GM18505 (cell line): ENCODE results near the gene SMARCA4.
"Not testable (repeated sequence)": the region's sequence is repeated elsewhere in the genome, so short reads cannot be mapped to it uniquely, and the experiment has no call there.

ENCODE experiments used
- ATAC-seq: cut with Tn5 transposase; IDR thresholded peaks from one replicate; pipeline ENCODE4 v1.9.1; 2021; ENCODE audit not compliant: unreplicated experiment
- POLR2A ChIP-seq: IDR thresholded peaks from 4 replicates; pipeline ENCODE4 v1.6.1; 2011; ENCODE audit warnings: borderline replicate concordance; ENCODE audit not compliant: insufficient read depth, insufficient read length; ENCODE audit errors: extremely low read depth

Gene SMARCA4

DNA sequence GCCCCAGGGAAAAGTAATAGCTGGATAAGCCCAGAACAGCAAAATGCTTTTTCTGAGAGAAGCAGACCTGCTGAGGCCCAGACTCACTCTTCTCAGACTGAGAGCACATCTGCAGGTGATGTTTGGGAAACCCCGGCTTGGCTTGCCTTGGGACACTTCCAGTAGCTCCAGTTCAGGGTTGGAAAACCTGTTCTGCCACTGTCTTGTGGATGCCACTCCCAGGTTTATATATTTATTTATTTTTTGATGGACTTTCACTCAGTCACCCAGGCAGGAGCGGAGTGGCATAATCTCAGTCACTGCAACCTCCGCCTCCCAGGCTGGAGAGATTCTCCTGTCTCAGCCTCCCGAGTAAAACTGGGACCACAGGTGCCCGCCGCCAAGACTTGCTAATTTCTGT lies 8.0 kb upstream of the SMARCA4 start:
- no peak for ATAC-seq
- no peak for TF ChIP-seq POLR2A

DNA sequence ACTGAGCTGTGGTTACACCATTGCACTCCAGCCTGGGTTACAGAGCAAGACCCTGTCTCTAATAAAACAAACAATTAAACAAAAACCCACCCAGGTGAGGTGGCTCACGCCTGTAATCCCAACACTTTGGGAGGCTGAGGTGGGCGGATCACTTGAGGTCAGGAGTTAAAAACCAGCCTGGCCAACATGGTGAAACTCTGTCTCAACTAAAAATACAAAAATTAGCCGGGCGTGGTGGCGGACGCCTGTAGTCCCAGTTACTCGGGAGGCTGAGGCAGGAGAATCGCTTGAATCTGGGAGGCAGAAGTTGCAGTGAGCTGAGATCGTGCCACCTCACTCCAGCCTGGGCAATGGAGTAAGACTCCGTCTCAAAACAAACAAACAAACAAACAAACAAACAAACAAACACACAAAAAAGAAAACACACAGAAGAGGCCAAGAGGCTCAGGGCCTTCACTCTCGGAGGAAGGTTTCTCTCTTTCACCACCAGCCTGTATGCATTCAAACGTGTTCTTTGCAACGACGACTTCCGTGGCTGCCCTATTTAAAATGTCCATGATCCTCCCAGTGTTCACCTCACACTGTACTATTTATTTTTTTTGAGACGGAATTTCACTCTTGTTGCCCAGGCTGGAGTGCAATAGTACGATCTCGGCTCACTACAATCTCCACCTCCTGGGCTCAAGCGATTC lies 1.4 kb upstream of the SMARCA4 start:
- not testable (repeated sequence) for ATAC-seq

DNA sequence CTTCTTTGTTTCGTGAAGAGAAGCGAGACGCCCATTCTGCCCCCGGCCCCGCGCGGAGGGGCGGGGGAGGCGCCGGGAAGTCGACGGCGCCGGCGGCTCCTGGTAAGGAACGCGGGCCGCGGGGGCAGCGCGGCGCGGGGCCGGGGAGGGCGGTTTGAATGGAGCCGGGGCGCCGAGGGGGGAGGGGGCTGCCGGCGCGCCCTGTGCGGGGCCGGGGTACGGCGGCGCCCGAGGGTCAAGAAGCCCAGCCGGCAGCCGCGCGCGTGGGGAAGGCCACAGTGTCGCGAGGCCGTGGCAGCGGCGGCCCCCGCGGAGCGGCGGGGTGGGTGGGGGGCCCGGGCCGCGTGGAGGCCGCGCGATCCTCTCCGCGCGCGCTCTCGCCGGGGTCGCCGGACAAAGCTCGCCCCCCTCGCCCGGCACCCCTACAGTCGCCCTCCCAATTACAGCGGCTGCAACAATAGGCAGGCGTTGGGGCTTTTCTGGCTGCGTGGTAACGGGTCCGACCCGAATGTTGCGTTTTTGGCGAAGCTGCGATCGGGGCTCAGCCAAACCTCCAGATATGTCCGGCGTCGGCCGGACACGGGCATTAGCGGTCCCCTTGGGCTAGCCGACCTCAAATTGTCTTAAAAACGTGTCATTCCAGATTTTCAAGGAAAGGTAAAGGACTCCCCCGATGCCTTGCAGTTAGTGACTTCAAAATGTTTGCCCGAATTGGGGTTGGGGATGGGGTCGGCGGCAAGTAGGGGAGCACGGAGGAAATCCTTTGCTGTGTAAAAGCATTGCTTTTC lies 437 bp downstream of the SMARCA4 start:
- no peak for TF ChIP-seq POLR2A
- peak; percentile 43 for ATAC-seq

DNA sequence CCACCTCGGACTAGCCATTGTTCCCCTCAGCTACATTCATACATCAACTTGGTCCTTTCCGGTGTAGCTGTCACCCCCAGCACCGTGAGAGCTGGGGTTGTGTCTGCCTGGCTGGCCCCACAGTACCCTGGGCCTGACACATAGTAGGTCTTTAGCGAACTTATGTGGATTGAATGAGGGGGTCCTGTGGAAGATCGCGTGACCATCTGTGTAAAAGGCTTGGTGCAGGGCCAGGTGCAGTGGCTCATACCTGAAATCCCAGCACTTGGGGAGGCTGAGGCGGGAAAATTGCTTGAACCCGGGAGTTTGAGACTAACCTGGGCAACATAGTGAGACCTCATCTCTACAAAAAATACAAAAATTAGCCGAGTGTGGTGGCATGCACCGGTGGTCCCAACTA lies 2.0 kb downstream of the SMARCA4 start:
- TF ChIP-seq POLR2A = no peak
- no peak for ATAC-seq

DNA sequence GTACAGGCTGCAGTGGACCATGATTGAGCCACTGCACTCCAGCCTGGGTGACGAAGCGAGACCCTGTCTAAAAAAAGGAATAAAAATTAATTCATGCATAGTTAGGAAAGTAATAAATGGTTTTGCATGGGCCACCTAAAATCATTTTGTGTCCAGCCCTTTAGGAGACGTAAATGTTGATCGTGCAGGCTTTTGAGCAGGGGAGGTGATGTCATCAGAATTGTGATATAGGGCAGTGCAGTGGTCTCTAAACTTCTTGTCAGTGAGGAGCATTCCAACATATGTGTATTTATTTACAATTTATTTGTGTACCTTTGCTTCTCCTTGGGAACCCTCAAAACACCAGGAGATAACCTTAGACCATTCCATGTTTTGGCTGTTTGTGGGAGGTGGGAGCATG lies 3.0 kb downstream of the SMARCA4 start:
- ATAC-seq = no peak
- no peak for TF ChIP-seq POLR2A

DNA sequence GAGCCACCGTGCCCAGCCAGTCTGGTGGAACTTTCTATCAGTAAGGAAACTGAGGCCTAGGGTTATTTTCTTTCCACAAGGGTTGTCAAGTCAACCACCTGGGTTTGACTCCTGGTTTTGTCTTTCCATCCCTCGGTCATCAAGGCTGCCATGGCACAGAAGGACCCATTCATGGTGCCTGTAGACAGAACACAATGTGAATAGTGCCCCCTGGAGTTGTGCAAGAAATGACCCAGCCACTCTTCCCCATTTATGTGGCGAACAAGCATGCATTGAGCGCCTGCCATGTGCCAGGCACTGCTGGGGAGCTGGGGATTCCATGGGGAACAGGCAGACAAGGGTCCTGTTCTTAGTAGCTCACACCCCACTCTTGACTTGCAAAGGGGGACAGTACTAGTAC lies 4.1 kb downstream of the SMARCA4 start:
- no peak for ATAC-seq
- TF ChIP-seq POLR2A = no peak

DNA sequence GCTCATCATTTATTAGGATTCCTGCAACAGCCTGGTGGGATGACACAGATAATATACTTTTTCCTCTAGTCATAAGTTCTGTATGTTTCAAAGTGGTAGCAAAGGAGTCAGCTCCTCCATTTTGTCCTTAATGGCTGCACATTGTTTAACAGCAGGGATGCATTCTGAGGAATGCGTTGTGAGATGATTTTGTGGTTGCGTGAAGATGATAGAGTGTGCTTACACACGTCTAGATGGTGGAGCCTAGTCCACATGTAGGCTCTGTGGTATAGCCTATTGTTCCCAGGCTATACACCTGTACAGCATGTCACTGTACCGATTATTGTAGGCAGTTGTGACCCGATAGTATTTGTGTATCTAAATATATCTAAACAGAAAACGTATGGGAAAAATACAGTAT lies 4.6 kb downstream of the SMARCA4 start:
- no peak for ATAC-seq

DNA sequence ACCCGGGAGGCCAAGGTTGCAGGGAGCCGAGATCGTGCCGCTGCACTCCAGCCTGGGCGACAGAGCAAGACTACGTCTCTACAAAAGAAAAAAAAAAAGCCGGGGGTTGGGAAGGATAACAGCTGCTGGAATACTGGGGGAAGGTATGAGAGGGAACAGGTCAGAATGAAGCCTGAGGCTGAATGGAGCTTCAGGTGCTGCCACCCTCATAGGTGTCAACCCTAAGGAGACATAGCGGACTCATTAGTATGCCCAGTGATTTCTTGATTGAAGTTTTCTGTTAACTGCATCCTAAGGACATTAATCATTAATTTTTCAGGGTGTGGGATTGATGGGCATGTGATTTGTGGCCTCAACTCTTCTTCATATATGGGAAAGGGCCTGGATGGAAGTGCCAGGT lies 6.0 kb downstream of the SMARCA4 start:
- ATAC-seq = no peak

More for the DNA sequence above, 4.6 kb downstream of the SMARCA4 start:
- TF ChIP-seq POLR2A = no peak

DNA sequence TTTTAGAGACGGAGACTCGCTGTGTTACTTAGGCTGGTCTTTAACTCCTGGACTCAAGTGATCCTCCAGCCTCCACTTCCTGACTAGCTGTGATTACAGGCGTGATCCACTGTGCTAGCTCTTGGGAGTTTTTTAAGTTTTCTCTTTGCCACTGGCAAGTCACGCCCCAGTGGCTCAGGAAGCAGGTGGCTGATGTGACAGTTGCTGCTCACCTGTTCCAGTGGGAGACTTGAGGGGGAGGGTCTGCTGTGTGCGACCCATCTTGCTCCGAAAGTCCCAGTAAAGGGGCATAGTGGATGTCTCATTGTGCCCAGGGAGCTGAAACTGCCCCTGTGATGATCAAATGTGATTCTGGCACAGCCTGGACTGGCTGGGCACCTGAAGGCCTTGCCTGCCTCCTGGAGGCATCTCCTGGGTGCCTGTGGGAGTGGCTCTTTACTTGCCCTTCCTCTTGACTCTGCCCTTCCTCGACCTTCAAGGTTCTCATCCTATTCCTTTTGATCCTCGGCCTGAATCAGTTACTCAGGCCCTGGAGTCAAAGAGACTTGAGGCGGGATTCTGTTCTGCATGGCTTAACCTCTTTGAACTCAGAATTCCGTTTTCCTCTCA lies 7.8 kb downstream of the SMARCA4 start:
- TF ChIP-seq POLR2A = no peak
- no peak for ATAC-seq

More for the DNA sequence above, 6.0 kb downstream of the SMARCA4 start:
- TF ChIP-seq POLR2A = no peak

DNA sequence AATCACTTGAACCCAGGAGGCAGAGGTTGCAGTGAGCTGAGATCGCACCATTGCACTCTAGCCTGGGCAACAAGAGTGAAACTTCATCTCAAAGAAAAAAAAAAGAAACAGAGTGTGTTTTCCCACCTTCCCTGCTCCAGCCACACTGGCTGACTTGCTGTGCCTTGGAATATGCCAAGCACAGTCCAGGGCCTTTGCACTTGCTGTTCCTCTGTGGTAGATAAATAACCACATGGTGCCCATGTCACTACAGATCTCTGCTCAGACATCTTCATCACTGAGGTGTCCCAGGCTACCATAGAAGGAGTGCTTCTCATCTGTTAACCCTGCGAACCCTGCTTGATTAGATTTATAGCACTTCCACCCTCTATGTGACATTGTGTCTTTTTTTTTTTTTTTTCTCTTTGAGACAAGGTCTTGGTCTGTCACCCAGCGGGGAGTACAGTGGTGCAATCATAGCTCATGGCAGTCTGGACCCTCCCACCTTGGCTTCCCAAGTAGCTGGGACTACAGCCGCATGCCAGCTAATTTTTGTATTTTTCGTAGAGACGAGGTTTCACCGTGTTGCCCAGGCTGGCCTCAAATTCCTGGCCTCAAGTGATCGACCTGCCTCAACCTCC lies 10.4 kb downstream of the SMARCA4 start:
- TF ChIP-seq POLR2A = no peak
- no peak for ATAC-seq

DNA sequence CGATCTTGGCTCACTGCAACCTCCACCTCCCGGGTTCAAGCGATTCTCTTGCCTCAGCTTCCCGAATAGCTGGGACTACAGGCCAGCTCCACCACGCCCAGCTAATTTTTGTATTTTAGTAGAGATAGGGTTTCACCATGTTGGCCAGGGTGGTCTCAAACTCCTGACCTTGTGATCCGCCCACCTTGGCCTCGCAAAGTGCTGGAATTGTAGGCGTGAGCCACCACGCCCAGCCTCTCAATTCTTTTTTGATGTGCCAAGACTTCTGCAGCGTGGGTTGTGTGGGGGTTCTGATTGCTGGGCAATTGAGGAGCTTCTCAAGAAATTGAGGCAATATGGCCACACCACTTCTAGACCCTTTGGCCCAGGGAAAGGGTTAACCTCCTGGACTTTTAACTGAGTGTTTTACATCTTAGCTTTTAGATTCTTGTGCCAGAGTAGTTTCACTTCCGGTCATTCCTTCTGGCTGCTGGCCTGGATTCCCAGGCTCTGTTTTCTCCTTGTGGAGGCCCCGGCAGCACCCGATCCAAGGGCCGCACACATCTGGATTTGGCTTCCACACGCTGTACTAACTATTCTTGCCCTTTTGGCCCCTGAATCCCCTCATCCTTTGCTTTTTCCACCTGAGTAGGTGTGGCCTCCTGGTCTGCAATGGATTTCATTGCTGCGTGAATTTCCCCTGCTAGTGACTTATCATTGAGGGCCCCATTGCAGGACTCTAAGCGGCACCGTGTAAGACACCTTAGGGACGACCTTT lies 14.7 kb downstream of the SMARCA4 start:
- TF ChIP-seq POLR2A = no peak
- ATAC-seq = no peak

DNA sequence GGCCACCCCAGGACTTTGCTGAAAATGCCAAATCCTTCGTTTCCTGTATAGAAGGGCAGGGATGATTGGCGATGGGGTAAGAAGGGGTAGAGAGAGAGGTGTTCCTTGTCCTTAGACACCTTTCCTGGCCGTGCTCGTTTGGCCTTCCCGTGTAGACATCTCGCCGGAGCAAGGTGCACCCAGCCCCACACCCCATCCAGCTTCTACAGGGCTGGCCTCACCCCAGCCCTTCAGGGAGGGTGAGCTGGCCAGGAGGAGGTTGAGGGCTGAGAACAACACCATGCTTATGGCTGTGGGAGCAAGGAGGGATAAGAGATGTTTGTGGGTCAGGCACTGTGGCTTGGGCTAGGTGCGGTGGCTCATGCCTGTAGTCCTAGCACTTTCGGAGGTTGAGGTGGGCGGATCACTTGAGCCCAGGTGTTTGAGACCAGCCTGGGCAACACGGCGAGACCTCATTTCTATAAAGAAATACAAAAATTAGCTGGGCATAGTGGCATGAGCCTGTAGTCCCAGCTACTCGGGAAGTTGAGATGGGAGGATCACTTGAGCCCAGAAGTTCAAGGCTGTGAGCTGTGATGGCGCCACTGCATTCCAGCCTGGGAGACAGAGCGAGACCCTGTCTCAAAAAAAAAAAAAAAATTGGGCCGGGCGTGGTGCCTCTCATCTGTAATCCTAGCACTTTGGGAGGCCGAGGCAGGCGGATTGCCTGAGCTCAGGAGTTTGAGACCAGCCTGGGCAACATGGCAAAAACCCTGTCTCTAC lies 15.5 kb downstream of the SMARCA4 start:
- no peak for ATAC-seq
- TF ChIP-seq POLR2A = no peak

DNA sequence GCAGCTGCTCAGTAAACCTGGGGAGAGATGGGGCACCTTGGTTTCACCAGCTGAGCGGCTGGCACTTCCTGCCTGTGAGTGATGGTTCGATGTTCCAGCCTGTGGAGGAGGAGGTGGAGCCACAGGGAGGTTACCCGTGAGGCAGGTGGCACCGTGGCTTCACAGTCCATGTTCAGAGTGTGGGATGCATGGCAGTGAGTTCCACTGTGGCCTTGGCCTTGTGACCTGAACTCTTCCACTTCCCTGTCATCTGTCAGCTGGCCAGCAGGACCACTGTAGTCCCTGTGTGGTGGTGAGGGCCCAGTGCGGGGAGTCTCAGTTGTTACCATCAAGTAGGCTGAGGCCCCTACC lies 16.9 kb downstream of the SMARCA4 start:
- no peak for TF ChIP-seq POLR2A
- ATAC-seq = no peak

DNA sequence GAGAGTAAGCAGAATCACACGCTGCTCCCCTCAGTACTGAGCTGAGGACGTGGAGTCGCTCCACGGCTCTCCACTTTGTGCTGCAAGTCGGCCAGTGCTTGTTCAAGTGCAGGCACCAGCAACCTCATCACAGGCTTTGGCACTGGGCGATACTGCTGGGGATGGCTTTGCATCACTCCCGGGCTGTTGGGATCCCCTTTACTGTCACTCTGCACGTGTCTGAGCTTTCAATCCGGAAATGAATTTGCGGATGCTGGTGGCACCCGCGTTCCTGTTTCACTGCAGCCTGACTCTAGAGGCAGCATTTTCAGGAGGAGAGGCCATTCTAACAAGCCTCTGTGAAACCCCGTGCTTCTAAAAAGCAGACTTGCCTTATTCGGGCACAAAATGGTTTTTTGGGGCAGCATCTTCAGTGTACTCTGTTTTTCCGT lies 19.1 kb downstream of the SMARCA4 start:
- no peak for ATAC-seq
- no peak for TF ChIP-seq POLR2A
